Adrenal gland (tissue), 12 donors: ENCODE results near the gene SLC5A1. TPM values are rescaled to one million over a fixed set of nuclear protein-coding genes. Genes with fewer than 3 reads are reported as not detected.

Experiments used
- DNase-seq, 7 donors: peaks; one replicate each; pipeline ENCODE4 v3.0.0-alpha.2; 2019 to 2020
- H3K27ac ChIP-seq, 5 donors: fragments of 200-600 bp; sonication (generic) in 4 of 5; 1 replicate in 3 of 5; 2 replicates in 2 of 5; pipeline versions ENCODE4 v1.5.1 to v1.8.0; 2016 to 2020; ENCODE audit warnings: mild to moderate bottlenecking in 1 of 5
- H3K27me3 ChIP-seq: fragments of 200-600 bp; 2 replicates; pipeline ENCODE4 v1.8.0; 2021
- H3K36me3 ChIP-seq, 2 donors: fragments of 200-600 bp; replicated peaks in 1 of 2; 1 replicate in 1 of 2; 2 replicates in 1 of 2; pipeline versions ENCODE4 v1.5.1 to v1.8.0; 2018 to 2022
- H3K4me1 ChIP-seq, 2 donors: fragments of 200-600 bp; replicated peaks in 1 of 2; 1 replicate in 1 of 2; 2 replicates in 1 of 2; pipeline versions ENCODE4 v1.5.1 to v1.8.0; 2018 to 2021
- H3K4me3 ChIP-seq, 4 donors: fragments of 200-600 bp; sonication (generic) in 3 of 4; one replicate each; pipeline ENCODE4 v1.5.1; 2016 to 2018
- H3K9me3 ChIP-seq, 3 donors: fragments of 200-600 bp; sonication (generic) in 1 of 3; replicated peaks in 1 of 3; 1 replicate in 2 of 3; 2 replicates in 1 of 3; pipeline versions ENCODE4 v1.5.1 to v1.8.0; 2016 to 2021
- POLR2A ChIP-seq, 2 donors: fragments of 450-650 bp; IDR thresholded peaks; one replicate each; pipeline ENCODE4 v1.6.1; 2017; ENCODE audit warnings: antibody characterized with exemption in 2 of 2, mild to moderate bottlenecking in 2 of 2, moderate library complexity in 1 of 2
- WGBS, 4 donors: extraction: QIAGEN DNeasy Blood & Tissue Kit in 2 of 4; methylation state at CpG; one replicate each; pipeline versions ENCODE4 v1.1.5 to v1.1.7; 2013 to 2017; 5-methylcytosine and 5-hydroxymethylcytosine counted together
- intact Hi-C, 2 donors: fragments of 100-400 bp; cut with DNase I; formaldehyde crosslinking; loops; one replicate each; pipeline versions ENCODE4 v1.14.1 to v1.15.0; 2022 to 2023
- polyA plus RNA-seq, 3 donors: library from polyadenylated mRNA; stranded (reverse); fragments of 200-250 nt in 2 of 3; fragments of 350-450 nt in 1 of 3; fragmentation: Illumina TruSeq in 1 of 3; extraction: RNeasy Lipid Tissue Mini Kit (QIAGEN cat#74804) in 1 of 3; gene quantifications; one replicate each; pipeline ENCODE4 v1.2.3, GENCODE V29; 2013 to 2014
- total RNA-seq, 9 donors: library from RNA; depleted of rRNA in 4 of 9; stranded (reverse); fragments of >200 nt in 4 of 9; fragments of 120-200 nt in 1 of 9; fragmentation: NEBNext Ultra II Directional in 1 of 9; extraction: Animal tissue kit (Norgen Biotek cat#: 25700) in 1 of 9; gene quantifications; one replicate each; pipeline versions ENCODE4 v1.1.0 to v1.2.4, GENCODE V29; 2013 to 2023
- TF ChIP-seq, protein P1 (sequence below), 6 experiments: fragments of 450-650 bp in 4 of 6; fragments of 200-600 bp in 2 of 6; sonication (generic) in 1 of 6; IDR thresholded peaks; 1 replicate in 5 of 6; 2 replicates in 1 of 6; pipeline versions ENCODE4 v1.5.1 to v1.8.0; 2016 to 2021; ENCODE audit warnings: antibody characterized with exemption in 6 of 6, mild to moderate bottlenecking in 2 of 6, moderate library complexity in 1 of 6
- donor health status: healthy with polysubstance abuse.
- donor health status: Bipolar disorder and iron deficiency.
- donor health status: DM: yes; HTN: yes; CAD: no.
- donor health status: DM: no; HTN: no; CAD: no.
- donor health status: DM: no; HTN: no; CAD: no.
- donor health status: DM: yes; HTN: yes; CAD: no.

SLC5A1 gene
- total and polyA plus RNA-seq, 12 donors = under 0.01 to 0.04 TPM; not detected in 10

DNA sequence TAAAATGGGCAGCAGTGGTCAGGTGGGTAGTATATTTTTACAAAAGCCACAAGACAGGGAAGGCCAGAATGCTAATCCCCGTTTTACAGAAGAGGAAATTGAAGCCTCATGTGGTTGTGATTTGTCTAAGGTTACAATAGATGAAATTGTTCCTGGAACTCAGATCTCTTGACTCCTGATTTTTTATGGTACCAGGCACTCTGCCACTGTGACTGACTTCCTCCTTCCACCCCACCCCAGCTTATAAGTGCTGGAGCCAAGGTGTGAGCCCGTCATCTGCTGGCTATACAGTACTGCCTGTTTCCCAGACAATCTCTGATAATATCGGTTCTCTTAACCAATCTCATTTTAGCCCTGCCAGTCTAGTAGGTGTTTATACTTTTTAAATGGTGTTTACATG is 1.9 kb downstream of the SLC5A1 start:
- no peak for TF ChIP-seq POLR2A (IDR thresholded peaks at IDR 0.05)
- TF ChIP-seq, protein P1, sequence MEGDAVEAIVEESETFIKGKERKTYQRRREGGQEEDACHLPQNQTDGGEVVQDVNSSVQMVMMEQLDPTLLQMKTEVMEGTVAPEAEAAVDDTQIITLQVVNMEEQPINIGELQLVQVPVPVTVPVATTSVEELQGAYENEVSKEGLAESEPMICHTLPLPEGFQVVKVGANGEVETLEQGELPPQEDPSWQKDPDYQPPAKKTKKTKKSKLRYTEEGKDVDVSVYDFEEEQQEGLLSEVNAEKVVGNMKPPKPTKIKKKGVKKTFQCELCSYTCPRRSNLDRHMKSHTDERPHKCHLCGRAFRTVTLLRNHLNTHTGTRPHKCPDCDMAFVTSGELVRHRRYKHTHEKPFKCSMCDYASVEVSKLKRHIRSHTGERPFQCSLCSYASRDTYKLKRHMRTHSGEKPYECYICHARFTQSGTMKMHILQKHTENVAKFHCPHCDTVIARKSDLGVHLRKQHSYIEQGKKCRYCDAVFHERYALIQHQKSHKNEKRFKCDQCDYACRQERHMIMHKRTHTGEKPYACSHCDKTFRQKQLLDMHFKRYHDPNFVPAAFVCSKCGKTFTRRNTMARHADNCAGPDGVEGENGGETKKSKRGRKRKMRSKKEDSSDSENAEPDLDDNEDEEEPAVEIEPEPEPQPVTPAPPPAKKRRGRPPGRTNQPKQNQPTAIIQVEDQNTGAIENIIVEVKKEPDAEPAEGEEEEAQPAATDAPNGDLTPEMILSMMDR (IDR thresholded peaks at IDR 0.05) = no peak
- no peaks in the 10 kb centered on the region for H3K9me3 ChIP-seq
- H3K4me3 ChIP-seq = no peak overlapping the region
- H3K36me3 ChIP-seq = no peaks in the 10 kb centered on the region
- H3K27ac ChIP-seq = no peak overlapping the region
- DNase-seq = no peak
- H3K4me1 ChIP-seq = no peaks in the 10 kb centered on the region
- intact Hi-C loops = no loop called here
- 63 to 71% (median 66%) methylated on average over 3 of the region's 3 CpGs for WGBS, 4 donors
- H3K27me3 ChIP-seq = no peaks in the 10 kb centered on the region

DNA sequence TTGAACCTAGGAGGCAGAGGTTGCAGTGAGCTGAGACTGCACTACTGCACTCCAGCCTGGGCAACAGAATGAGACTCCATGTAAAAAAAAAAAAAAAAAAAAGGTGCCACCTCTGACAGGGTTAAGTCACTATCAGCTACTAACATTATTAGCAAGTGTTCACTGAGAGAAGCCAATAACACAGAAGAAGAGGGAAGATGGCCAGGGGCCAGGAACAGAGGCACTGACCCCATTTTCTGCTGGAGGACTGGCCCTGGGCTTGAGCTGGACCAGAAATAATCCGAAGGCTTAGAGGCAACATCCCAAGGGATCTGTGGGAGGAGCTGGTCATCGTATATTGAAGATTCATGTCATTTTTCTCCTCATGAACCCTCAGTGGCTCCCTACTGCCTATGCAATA is 5.0 kb downstream of the SLC5A1 start:
- WGBS, 4 donors = 42 to 61% (median 49%) methylated on average over 2 of the region's 2 CpGs

DNA sequence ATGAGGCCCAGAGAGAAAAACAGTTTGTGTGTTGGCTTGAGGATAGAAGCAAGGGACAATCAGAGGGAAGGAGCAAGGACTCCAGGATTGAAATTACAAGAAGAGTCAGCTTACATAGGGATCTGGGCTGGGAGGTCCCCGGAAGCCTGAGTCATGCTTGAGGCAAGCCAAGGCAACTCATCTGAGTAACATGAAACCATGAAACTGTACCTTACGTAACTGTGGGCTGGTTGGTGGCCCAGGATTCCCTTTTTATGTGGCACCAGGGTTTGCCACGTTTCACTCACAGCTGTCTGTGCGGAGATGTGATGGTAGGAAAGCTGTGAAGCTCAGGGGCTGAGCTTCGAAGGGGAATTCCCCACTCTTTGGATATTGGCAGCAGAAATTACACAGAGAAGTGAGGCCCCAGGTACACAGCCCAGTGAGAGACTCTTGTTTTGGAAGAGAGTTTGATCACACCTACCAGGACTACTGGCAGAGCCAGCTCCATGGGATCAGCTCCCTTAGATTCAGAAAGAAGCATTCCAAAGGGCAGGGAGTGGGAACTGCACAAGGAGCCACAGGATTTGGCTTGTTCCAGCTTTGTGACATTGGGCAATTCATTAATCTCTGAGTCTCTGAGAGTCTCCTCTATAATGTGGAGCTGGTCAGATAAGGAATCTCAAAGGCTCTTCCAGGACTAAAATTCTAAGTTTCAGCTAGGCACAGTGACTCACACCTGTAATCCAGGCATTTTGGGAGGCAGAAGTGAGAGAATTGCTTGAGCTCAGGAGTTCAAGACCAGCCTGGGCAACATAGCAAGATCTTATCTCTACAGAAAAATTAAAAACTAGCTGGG is 7.8 kb downstream of the SLC5A1 start:
- Histone ChIP-seq H3K27ac (peak overlapping the region in 2 of 5 donors; percentile 38 to 76), H3K27me3 (no peaks in the 10 kb centered on the region), H3K4me3 (no peak overlapping the region), H3K36me3 (no peaks in the 10 kb centered on the region), H3K9me3 (no peaks in the 10 kb centered on the region), H3K4me1 (no peaks in the 10 kb centered on the region)
- no peak for TF ChIP-seq POLR2A (IDR thresholded peaks at IDR 0.05)
- TF ChIP-seq, protein P1 (IDR thresholded peaks at IDR 0.05) = no peak
- DNase-seq = peak; percentile 53 to 85 (median 82)
- WGBS, 4 donors = 18 to 49% (median 33%) methylated on average over 2 to 5 of the region's 5 CpGs
- intact Hi-C loops = no loop called here

More for the DNA sequence above, 5.0 kb downstream of the SLC5A1 start:
- H3K4me3 ChIP-seq = no peak overlapping the region
- no peak for TF ChIP-seq POLR2A (IDR thresholded peaks at IDR 0.05)
- TF ChIP-seq, protein P1 (IDR thresholded peaks at IDR 0.05) = no peak
- no peak for DNase-seq
- intact Hi-C loops = no loop called here
- no peaks in the 10 kb centered on the region for H3K36me3 ChIP-seq
- H3K27me3 ChIP-seq = no peaks in the 10 kb centered on the region
- H3K4me1 ChIP-seq = no peaks in the 10 kb centered on the region
- no peaks in the 10 kb centered on the region for H3K9me3 ChIP-seq
- no peak overlapping the region for H3K27ac ChIP-seq

DNA sequence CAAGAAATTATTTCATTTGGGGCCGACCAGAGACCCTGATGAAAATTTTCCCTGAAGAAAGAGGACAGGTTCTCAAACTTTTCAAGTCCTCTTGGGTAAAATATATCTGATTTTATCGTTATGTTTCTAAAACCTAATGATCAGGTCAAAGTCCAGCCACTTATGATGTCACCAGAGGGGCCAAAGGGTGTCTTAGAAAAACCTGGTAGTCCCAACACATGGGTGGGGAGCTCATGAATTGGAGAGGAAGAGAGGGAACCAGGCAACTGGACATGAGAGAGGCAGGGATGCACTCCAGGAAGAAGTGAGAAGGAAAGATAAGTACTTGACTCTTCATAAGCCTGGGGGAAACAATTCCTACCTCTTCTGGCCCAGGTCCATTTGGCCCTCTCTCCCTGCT is 9.2 kb downstream of the SLC5A1 start:
- 86 to 93% (median 89%) methylated on average over 2 of the region's 2 CpGs for WGBS, 4 donors
- no peaks in the 10 kb centered on the region for H3K36me3 ChIP-seq
- TF ChIP-seq, protein P1 (IDR thresholded peaks at IDR 0.05) = no peak
- no peak for TF ChIP-seq POLR2A (IDR thresholded peaks at IDR 0.05)
- H3K27me3 ChIP-seq = no peaks in the 10 kb centered on the region
- no peak overlapping the region for H3K4me3 ChIP-seq
- no peak for DNase-seq
- no peaks in the 10 kb centered on the region for H3K9me3 ChIP-seq
- H3K27ac ChIP-seq = no peak overlapping the region
- H3K4me1 ChIP-seq = no peaks in the 10 kb centered on the region
- intact Hi-C loops = no loop called here
